ENCODE measurements around the gene TXNRD1.
"Not testable (repeated sequence)": the region's sequence is repeated elsewhere in the genome, so short reads cannot be mapped to it uniquely, and the experiment has no call there.

The TXNRD1 gene

GRCh38 chr12:104319918-104320626, 104.5 kb downstream of the TXNRD1 start:
- Histone ChIP-seq H3K36me3 (ENCODE audit: control insufficient read depth, insufficient read depth, low read length) (peaks cover 37% of the 10 kb centered on the region), H3K27ac (ENCODE audit: insufficient read depth, low read length, poor library complexity, severe bottlenecking) (no peak overlapping the region), H3K4me1 (ENCODE audit: control insufficient read depth, insufficient read depth, low read length, poor library complexity, severe bottlenecking) (no peaks in the 10 kb centered on the region), H3K9me3 (ENCODE audit: control insufficient read depth, low read length) (no peaks in the 10 kb centered on the region), H3K4me3 (ENCODE audit: insufficient read depth, low read depth, low read length, poor library complexity, severe bottlenecking) (no peak overlapping the region), H3K27me3 (replicated peaks; ENCODE audit: control insufficient read depth, insufficient read depth, low read length, poor library complexity, severe bottlenecking) (no peaks in the 10 kb centered on the region)
- no peak for DNase-seq

GRCh38 chr12:104320627-104321024, 105.0 kb downstream of the TXNRD1 start:
- Histone ChIP-seq H3K27ac (ENCODE audit: insufficient read depth, low read length, poor library complexity, severe bottlenecking) (no peak overlapping the region), H3K4me1 (ENCODE audit: control insufficient read depth, insufficient read depth, low read length, poor library complexity, severe bottlenecking) (no peaks in the 10 kb centered on the region), H3K4me3 (ENCODE audit: insufficient read depth, low read depth, low read length, poor library complexity, severe bottlenecking) (no peak overlapping the region), H3K9me3 (ENCODE audit: control insufficient read depth, low read length) (no peaks in the 10 kb centered on the region), H3K27me3 (replicated peaks; ENCODE audit: control insufficient read depth, insufficient read depth, low read length, poor library complexity, severe bottlenecking) (no peaks in the 10 kb centered on the region), H3K36me3 (ENCODE audit: control insufficient read depth, insufficient read depth, low read length) (peaks cover 38% of the 10 kb centered on the region)
- DNase-seq: no peak

GRCh38 chr12:104321949-104322348, 106.4 kb downstream of the TXNRD1 start:
- no peaks in the 10 kb centered on the region for H3K9me3 ChIP-seq (ENCODE audit: control insufficient read depth, low read length)
- no peak overlapping the region for H3K27ac ChIP-seq (ENCODE audit: insufficient read depth, low read length, poor library complexity, severe bottlenecking)
- no peak overlapping the region for H3K4me3 ChIP-seq (ENCODE audit: insufficient read depth, low read depth, low read length, poor library complexity, severe bottlenecking)
- no peak for DNase-seq
- H3K4me1 ChIP-seq (ENCODE audit: control insufficient read depth, insufficient read depth, low read length, poor library complexity, severe bottlenecking): no peaks in the 10 kb centered on the region
- H3K36me3 ChIP-seq (ENCODE audit: control insufficient read depth, insufficient read depth, low read length): peaks cover 40% of the 10 kb centered on the region
- no peaks in the 10 kb centered on the region for H3K27me3 ChIP-seq (replicated peaks; ENCODE audit: control insufficient read depth, insufficient read depth, low read length, poor library complexity, severe bottlenecking)

- not testable (repeated sequence) for H3K9me3 ChIP-seq (ENCODE audit: control insufficient read depth, low read length); DNase-seq; H3K4me1 ChIP-seq (ENCODE audit: control insufficient read depth, insufficient read depth, low read length, poor library complexity, severe bottlenecking); H3K27ac ChIP-seq (ENCODE audit: insufficient read depth, low read length, poor library complexity, severe bottlenecking); H3K4me3 ChIP-seq (ENCODE audit: insufficient read depth, low read depth, low read length, poor library complexity, severe bottlenecking); H3K27me3 ChIP-seq (replicated peaks; ENCODE audit: control insufficient read depth, insufficient read depth, low read length, poor library complexity, severe bottlenecking)
- peaks cover 44% of the 10 kb centered on the region for H3K36me3 ChIP-seq (ENCODE audit: control insufficient read depth, insufficient read depth, low read length)
Observed at GRCh38 chr12:104322533-104322932, 107.0 kb downstream of the TXNRD1 start.

- Histone ChIP-seq H3K36me3 (ENCODE audit: control insufficient read depth, insufficient read depth, low read length) (peaks cover 52% of the 10 kb centered on the region), H3K9me3 (ENCODE audit: control insufficient read depth, low read length) (no peaks in the 10 kb centered on the region), H3K4me3 (ENCODE audit: insufficient read depth, low read depth, low read length, poor library complexity, severe bottlenecking) (no peak overlapping the region), H3K27ac (ENCODE audit: insufficient read depth, low read length, poor library complexity, severe bottlenecking) (no peak overlapping the region), H3K27me3 (replicated peaks; ENCODE audit: control insufficient read depth, insufficient read depth, low read length, poor library complexity, severe bottlenecking) (no peaks in the 10 kb centered on the region), H3K4me1 (ENCODE audit: control insufficient read depth, insufficient read depth, low read length, poor library complexity, severe bottlenecking) (no peaks in the 10 kb centered on the region)
- DNase-seq: no peak
Observed at GRCh38 chr12:104323899-104324298, 108.3 kb downstream of the TXNRD1 start.

GRCh38 chr12:104328278-104328677, 112.7 kb downstream of the TXNRD1 start:
- not testable (repeated sequence) for H3K4me3 ChIP-seq (ENCODE audit: insufficient read depth, low read depth, low read length, poor library complexity, severe bottlenecking); H3K27ac ChIP-seq (ENCODE audit: insufficient read depth, low read length, poor library complexity, severe bottlenecking); H3K27me3 ChIP-seq (replicated peaks; ENCODE audit: control insufficient read depth, insufficient read depth, low read length, poor library complexity, severe bottlenecking); DNase-seq; H3K9me3 ChIP-seq (ENCODE audit: control insufficient read depth, low read length); H3K4me1 ChIP-seq (ENCODE audit: control insufficient read depth, insufficient read depth, low read length, poor library complexity, severe bottlenecking)
- H3K36me3 ChIP-seq (ENCODE audit: control insufficient read depth, insufficient read depth, low read length): peaks cover 33% of the 10 kb centered on the region

GRCh38 chr12:104328790-104329189, 113.2 kb downstream of the TXNRD1 start:
- Histone ChIP-seq H3K27ac (ENCODE audit: insufficient read depth, low read length, poor library complexity, severe bottlenecking) (no peak overlapping the region), H3K9me3 (ENCODE audit: control insufficient read depth, low read length) (no peaks in the 10 kb centered on the region), H3K36me3 (ENCODE audit: control insufficient read depth, insufficient read depth, low read length) (peaks cover 37% of the 10 kb centered on the region), H3K4me3 (ENCODE audit: insufficient read depth, low read depth, low read length, poor library complexity, severe bottlenecking) (no peak overlapping the region), H3K4me1 (ENCODE audit: control insufficient read depth, insufficient read depth, low read length, poor library complexity, severe bottlenecking) (no peaks in the 10 kb centered on the region), H3K27me3 (replicated peaks; ENCODE audit: control insufficient read depth, insufficient read depth, low read length, poor library complexity, severe bottlenecking) (no peaks in the 10 kb centered on the region)
- no peak for DNase-seq

GRCh38 chr12:104329707-104330532, 114.3 kb downstream of the TXNRD1 start:
- no peak overlapping the region for H3K27ac ChIP-seq (ENCODE audit: insufficient read depth, low read length, poor library complexity, severe bottlenecking)
- no peaks in the 10 kb centered on the region for H3K9me3 ChIP-seq (ENCODE audit: control insufficient read depth, low read length)
- H3K36me3 ChIP-seq (ENCODE audit: control insufficient read depth, insufficient read depth, low read length): peaks cover 42% of the 10 kb centered on the region
- no peaks in the 10 kb centered on the region for H3K27me3 ChIP-seq (replicated peaks; ENCODE audit: control insufficient read depth, insufficient read depth, low read length, poor library complexity, severe bottlenecking)
- no peaks in the 10 kb centered on the region for H3K4me1 ChIP-seq (ENCODE audit: control insufficient read depth, insufficient read depth, low read length, poor library complexity, severe bottlenecking)
- DNase-seq: no peak
- H3K4me3 ChIP-seq (ENCODE audit: insufficient read depth, low read depth, low read length, poor library complexity, severe bottlenecking): no peak overlapping the region

- H3K9me3 ChIP-seq (ENCODE audit: control insufficient read depth, low read length): no peaks in the 10 kb centered on the region
- no peak for DNase-seq
- no peaks in the 10 kb centered on the region for H3K27me3 ChIP-seq (replicated peaks; ENCODE audit: control insufficient read depth, insufficient read depth, low read length, poor library complexity, severe bottlenecking)
- no peak overlapping the region for H3K4me3 ChIP-seq (ENCODE audit: insufficient read depth, low read depth, low read length, poor library complexity, severe bottlenecking)
- H3K36me3 ChIP-seq (ENCODE audit: control insufficient read depth, insufficient read depth, low read length): peaks cover 39% of the 10 kb centered on the region
- no peaks in the 10 kb centered on the region for H3K4me1 ChIP-seq (ENCODE audit: control insufficient read depth, insufficient read depth, low read length, poor library complexity, severe bottlenecking)
- H3K27ac ChIP-seq (ENCODE audit: insufficient read depth, low read length, poor library complexity, severe bottlenecking): no peak overlapping the region
Observed at GRCh38 chr12:104331376-104331775, 115.8 kb downstream of the TXNRD1 start.

GRCh38 chr12:104332273-104332672, 116.7 kb downstream of the TXNRD1 start:
- not testable (repeated sequence) for H3K4me1 ChIP-seq (ENCODE audit: control insufficient read depth, insufficient read depth, low read length, poor library complexity, severe bottlenecking); DNase-seq; H3K27ac ChIP-seq (ENCODE audit: insufficient read depth, low read length, poor library complexity, severe bottlenecking); H3K27me3 ChIP-seq (replicated peaks; ENCODE audit: control insufficient read depth, insufficient read depth, low read length, poor library complexity, severe bottlenecking); H3K4me3 ChIP-seq (ENCODE audit: insufficient read depth, low read depth, low read length, poor library complexity, severe bottlenecking); H3K9me3 ChIP-seq (ENCODE audit: control insufficient read depth, low read length)
- H3K36me3 ChIP-seq (ENCODE audit: control insufficient read depth, insufficient read depth, low read length): peaks cover 32% of the 10 kb centered on the region

Data from effector memory CD4-positive, alpha-beta T cell (primary cell).